Mesodermal cell (in vitro differentiated cells): ENCODE results near the gene TTC16.

ENCODE experiments used
- H3K27ac ChIP-seq: 2 replicates; pipeline ENCODE4 v1.7.0; 2013; ENCODE audit warnings: mild to moderate bottlenecking, low read depth, low read length, moderate library complexity; ENCODE audit not compliant: severe bottlenecking
- H3K36me3 ChIP-seq: 2 replicates; pipeline ENCODE4 v1.7.1; 2013; ENCODE audit warnings: mild to moderate bottlenecking, low read length, moderate library complexity; ENCODE audit not compliant: control insufficient read depth, insufficient read depth
- H3K4me1 ChIP-seq: one replicate; pipeline ENCODE4 v1.7.1; 2013; ENCODE audit warnings: mild to moderate bottlenecking, low read length; ENCODE audit not compliant: insufficient read depth, control insufficient read depth, poor library complexity, severe bottlenecking
- H3K4me3 ChIP-seq: 2 replicates; pipeline ENCODE4 v1.7.0; 2013; ENCODE audit warnings: low read length, control low read depth, mild to moderate bottlenecking; ENCODE audit not compliant: insufficient read depth, poor library complexity, severe bottlenecking; ENCODE audit errors: extremely low read depth
- H3K9me3 ChIP-seq: 2 replicates; pipeline ENCODE4 v1.7.1; 2013; ENCODE audit warnings: mild to moderate bottlenecking, low read length, moderate library complexity; ENCODE audit not compliant: control insufficient read depth
- WGBS, 2 experiments: methylation state at CpG; one replicate each; pipeline ENCODE4 v1.1.5; 2013; ENCODE audit warnings: missing lambda C conversion rate in 2 of 2; ENCODE audit not compliant: insufficient coverage in 2 of 2; 5-methylcytosine and 5-hydroxymethylcytosine counted together

The TTC16 gene

GRCh38 chr9:127722055-127722745 lies 6.3 kb downstream of the TTC16 start:
- no peaks in the 10 kb centered on the region for H3K9me3 ChIP-seq
- 78% methylated on average over 8 to 10 of the region's 12 CpGs for WGBS, 2 experiments
- H3K27ac ChIP-seq, result no peak overlapping the region
- no peak overlapping the region for H3K4me3 ChIP-seq
- H3K4me1 ChIP-seq, result no peaks in the 10 kb centered on the region
- no peaks in the 10 kb centered on the region for H3K36me3 ChIP-seq

GRCh38 chr9:127723013-127723412 lies 7.1 kb downstream of the TTC16 start:
- H3K36me3 ChIP-seq, result no peaks in the 10 kb centered on the region
- 95 to 97% methylated on average over 10 to 13 of the region's 13 CpGs for WGBS, 2 experiments
- no peak overlapping the region for H3K27ac ChIP-seq
- H3K4me3 ChIP-seq, result no peak overlapping the region
- no peaks in the 10 kb centered on the region for H3K4me1 ChIP-seq
- no peaks in the 10 kb centered on the region for H3K9me3 ChIP-seq

GRCh38 chr9:127723444-127723843 lies 7.6 kb downstream of the TTC16 start:
- no peaks in the 10 kb centered on the region for H3K4me1 ChIP-seq
- H3K36me3 ChIP-seq, result no peaks in the 10 kb centered on the region
- H3K4me3 ChIP-seq, result no peak overlapping the region
- H3K9me3 ChIP-seq, result no peaks in the 10 kb centered on the region
- no peak overlapping the region for H3K27ac ChIP-seq
- 94 to 100% methylated on average over 4 to 5 of the region's 5 CpGs for WGBS, 2 experiments

GRCh38 chr9:127724012-127724411 lies 8.1 kb downstream of the TTC16 start:
- Histone ChIP-seq H3K27ac (no peak overlapping the region), H3K36me3 (no peaks in the 10 kb centered on the region), H3K4me3 (no peak overlapping the region), H3K9me3 (no peaks in the 10 kb centered on the region), H3K4me1 (no peaks in the 10 kb centered on the region)
- 80 to 81% methylated on average over 19 of the region's 23 CpGs for WGBS, 2 experiments

- Histone ChIP-seq H3K9me3 (no peaks in the 10 kb centered on the region), H3K36me3 (peaks cover 3% of the 10 kb centered on the region), H3K4me1 (no peaks in the 10 kb centered on the region), H3K4me3 (no peak overlapping the region), H3K27ac (no peak overlapping the region)
- whole genome bisulfite sequencing, 2 experiments, result 84 to 89% methylated on average over 7 to 8 of the region's 8 CpGs
These were observed 11.0 kb downstream of the TTC16 start for GRCh38 chr9:127726871-127727270.

- WGBS, 2 experiments, result 87 to 93% methylated on average over 7 of the region's 8 CpGs
- Histone ChIP-seq H3K9me3 (no peaks in the 10 kb centered on the region), H3K4me3 (no peak overlapping the region), H3K36me3 (peaks cover 5% of the 10 kb centered on the region), H3K27ac (no peak overlapping the region), H3K4me1 (no peaks in the 10 kb centered on the region)
These were observed 12.9 kb downstream of the TTC16 start for GRCh38 chr9:127728808-127729207.

- no peak overlapping the region for H3K4me3 ChIP-seq
- H3K4me1 ChIP-seq, result peaks cover 4% of the 10 kb centered on the region
- H3K27ac ChIP-seq, result no peak overlapping the region
- WGBS, 2 experiments, result 92 to 94% methylated on average over 17 to 18 of the region's 18 CpGs
- peaks cover 5% of the 10 kb centered on the region for H3K36me3 ChIP-seq
- H3K9me3 ChIP-seq, result no peaks in the 10 kb centered on the region
These were observed 13.8 kb downstream of the TTC16 start for GRCh38 chr9:127729522-127730256.

GRCh38 chr9:127730262-127730661 lies 14.4 kb downstream of the TTC16 start:
- Histone ChIP-seq H3K36me3 (peaks cover 5% of the 10 kb centered on the region), H3K9me3 (no peaks in the 10 kb centered on the region), H3K4me1 (peaks cover 4% of the 10 kb centered on the region), H3K4me3 (no peak overlapping the region), H3K27ac (no peak overlapping the region)
- 89 to 93% methylated on average over 8 to 9 of the region's 9 CpGs for WGBS, 2 experiments

GRCh38 chr9:127730799-127731410 lies 15.0 kb downstream of the TTC16 start:
- H3K36me3 ChIP-seq, result peaks cover 5% of the 10 kb centered on the region
- no peak overlapping the region for H3K4me3 ChIP-seq
- 92 to 93% methylated on average over 8 to 9 of the region's 9 CpGs for WGBS, 2 experiments
- no peaks in the 10 kb centered on the region for H3K9me3 ChIP-seq
- no peak overlapping the region for H3K27ac ChIP-seq
- H3K4me1 ChIP-seq, result peaks cover 4% of the 10 kb centered on the region

- H3K36me3 ChIP-seq, result peaks cover 5% of the 10 kb centered on the region
- no peak overlapping the region for H3K27ac ChIP-seq
- 93 to 96% methylated on average over 15 to 16 of the region's 16 CpGs for WGBS, 2 experiments
- H3K9me3 ChIP-seq, result no peaks in the 10 kb centered on the region
- H3K4me3 ChIP-seq, result no peak overlapping the region
- peaks cover 4% of the 10 kb centered on the region for H3K4me1 ChIP-seq
These were observed 16.1 kb downstream of the TTC16 start for GRCh38 chr9:127731938-127732337.

- H3K4me3 ChIP-seq, result no peak overlapping the region
- 93 to 97% methylated on average over 20 to 21 of the region's 21 CpGs for WGBS, 2 experiments
- peaks cover 4% of the 10 kb centered on the region for H3K4me1 ChIP-seq
These were observed 16.6 kb downstream of the TTC16 start for GRCh38 chr9:127732444-127732843.

More at GRCh38 chr9:127732444-127732843, 16.6 kb downstream of the TTC16 start:
- H3K27ac ChIP-seq, result no peak overlapping the region
- H3K9me3 ChIP-seq, result no peaks in the 10 kb centered on the region
- H3K36me3 ChIP-seq, result peaks cover 5% of the 10 kb centered on the region
